Endothelial cell (in vitro differentiated cells): ENCODE results near the gene INKA1. TPM values are rescaled to one million over a fixed set of nuclear protein-coding genes. Genes with fewer than 3 reads are reported as not detected.
"Not testable (repeated sequence)": the region's sequence is repeated elsewhere in the genome, so short reads cannot be mapped to it uniquely, and the experiment has no call there.

Experiments used
- DNase-seq: peaks from one replicate; pipeline ENCODE4 v3.0.0; 2021; ENCODE audit warnings: low spot score
- H3K27ac Mint-ChIP-seq: one replicate; pipeline ENCODE4 v1.8.0; 2021; ENCODE audit warnings: mixed read lengths, inconsistent platforms; ENCODE audit not compliant: unreplicated experiment
- H3K27me3 Mint-ChIP-seq: one replicate; pipeline ENCODE4 v1.8.0; 2021; ENCODE audit warnings: mild to moderate bottlenecking, moderate library complexity, mixed read lengths, inconsistent platforms; ENCODE audit not compliant: unreplicated experiment
- H3K36me3 Mint-ChIP-seq: one replicate; pipeline ENCODE4 v1.8.0; 2021; ENCODE audit warnings: mild to moderate bottlenecking, low read depth, mixed read lengths, inconsistent platforms; ENCODE audit not compliant: unreplicated experiment
- H3K4me1 Mint-ChIP-seq: one replicate; pipeline ENCODE4 v1.8.0; 2021; ENCODE audit warnings: mild to moderate bottlenecking, mixed read lengths, inconsistent platforms; ENCODE audit not compliant: unreplicated experiment
- H3K4me3 Mint-ChIP-seq: one replicate; pipeline ENCODE4 v1.8.0; 2021; ENCODE audit warnings: mild to moderate bottlenecking, mixed read lengths, inconsistent platforms; ENCODE audit not compliant: unreplicated experiment
- H3K9me3 Mint-ChIP-seq: one replicate; pipeline ENCODE4 v1.8.0; 2021; ENCODE audit warnings: mixed read lengths, inconsistent platforms; ENCODE audit not compliant: unreplicated experiment
- CTCF ChIP-seq: fragments of 200-600 bp; sonication (generic); IDR thresholded peaks from one replicate; pipeline ENCODE4 v1.5.0; 2021; ENCODE audit warnings: antibody characterized with exemption; ENCODE audit not compliant: unreplicated experiment
- total RNA-seq: library from RNA; stranded (reverse); fragmentation: NEBNext Ultra II Directional; extraction: Animal tissue kit (Norgen Biotek cat#: 25700); gene quantifications from one replicate; pipeline ENCODE4 v1.2.1, GENCODE V29; 2021; ENCODE audit not compliant: unreplicated experiment

INKA1 gene
- total RNA-seq, 1 donor from 2014 or later, result 57.6 TPM

DNA sequence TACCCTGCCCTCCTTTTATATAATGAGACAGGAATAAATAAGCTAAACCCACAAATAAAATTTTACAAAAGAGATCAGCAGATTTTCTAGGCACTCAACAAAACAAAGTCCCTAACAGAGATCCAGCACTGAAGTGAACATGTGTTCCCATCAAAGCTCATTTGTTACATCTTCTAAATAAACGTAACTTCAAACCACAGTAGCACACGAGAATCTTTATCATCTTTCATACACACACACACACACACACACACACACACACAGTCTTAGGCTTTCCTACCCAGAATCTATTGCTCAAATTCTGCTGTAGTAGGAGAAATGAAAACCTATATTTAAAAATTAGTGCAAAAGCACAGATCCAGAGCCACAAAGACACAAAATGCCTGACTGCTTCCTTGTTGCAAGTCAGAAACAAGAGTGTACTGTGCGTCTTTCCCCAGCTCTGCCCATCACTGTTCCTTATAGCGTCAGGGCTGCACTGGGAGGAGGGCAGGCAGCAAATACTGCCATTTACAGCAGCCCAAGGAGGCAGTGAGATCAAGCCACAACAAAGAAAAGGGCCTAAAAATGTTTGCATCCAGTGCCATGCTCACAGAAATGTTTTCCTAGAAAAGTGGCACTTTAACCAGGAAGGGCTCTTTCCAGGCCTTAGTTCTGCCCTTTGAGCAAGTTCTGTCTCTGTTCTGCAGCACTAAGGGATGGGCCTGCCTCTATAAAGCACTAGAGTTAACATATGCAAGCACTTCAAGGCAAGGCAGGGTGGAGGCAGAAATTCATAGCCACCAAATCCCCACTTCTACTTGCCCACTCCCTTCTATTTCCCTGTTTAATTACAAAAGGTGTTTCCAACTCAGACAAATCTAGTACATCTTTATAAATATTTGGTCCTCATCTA is 22.7 kb upstream of the INKA1 start:
- no peak overlapping the region for H3K27ac Mint-ChIP-seq
- H3K4me3 Mint-ChIP-seq, result no peak overlapping the region
- H3K9me3 Mint-ChIP-seq, result no peaks in the 10 kb centered on the region
- H3K36me3 Mint-ChIP-seq, result peaks cover 15% of the 10 kb centered on the region
- DNase-seq, result no peak
- no peaks in the 10 kb centered on the region for H3K27me3 Mint-ChIP-seq
- peaks cover 8% of the 10 kb centered on the region for H3K4me1 Mint-ChIP-seq
- TF ChIP-seq CTCF, result no peak

DNA sequence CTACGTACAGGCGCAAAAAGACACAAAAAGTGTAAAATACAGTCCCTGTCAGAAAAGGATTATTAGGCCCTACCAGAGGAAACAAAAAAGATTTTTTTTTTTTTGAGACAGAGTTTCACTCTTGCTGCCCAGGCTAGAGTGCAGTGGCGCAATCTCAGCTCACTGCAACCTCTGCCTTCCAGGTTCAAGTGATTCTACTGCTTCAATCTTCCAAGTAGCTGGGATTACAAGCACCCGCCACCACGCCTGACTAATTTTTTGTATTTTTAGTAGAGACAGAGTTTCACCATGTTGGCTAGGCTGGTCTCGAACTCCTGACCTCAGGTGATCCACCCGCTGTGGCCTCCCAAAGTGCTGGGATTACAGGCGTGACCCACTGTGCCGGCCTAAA is 22.1 kb upstream of the INKA1 start:
- H3K27ac Mint-ChIP-seq, H3K9me3 Mint-ChIP-seq, H3K4me3 Mint-ChIP-seq, DNase-seq, H3K27me3 Mint-ChIP-seq: not testable (repeated sequence)
- Mint-ChIP-seq H3K36me3 (peaks cover 18% of the 10 kb centered on the region), H3K4me1 (peaks cover 11% of the 10 kb centered on the region)

GRCh38 chr3:49781415-49782199 is 21.5 kb upstream of the INKA1 start:
- no peak for TF ChIP-seq CTCF
- DNase-seq, result no peak
- Mint-ChIP-seq H3K4me1 (peaks cover 11% of the 10 kb centered on the region), H3K36me3 (peaks cover 18% of the 10 kb centered on the region), H3K27me3 (no peaks in the 10 kb centered on the region), H3K9me3 (no peaks in the 10 kb centered on the region), H3K27ac (no peak overlapping the region), H3K4me3 (peak overlapping the region; percentile 51)

- not testable (repeated sequence) for H3K9me3 Mint-ChIP-seq, H3K27ac Mint-ChIP-seq, H3K27me3 Mint-ChIP-seq, H3K4me3 Mint-ChIP-seq, DNase-seq
- H3K36me3 Mint-ChIP-seq, result peaks cover 14% of the 10 kb centered on the region
- peaks cover 15% of the 10 kb centered on the region for H3K4me1 Mint-ChIP-seq
These were observed 20.8 kb upstream of the INKA1 start for GRCh38 chr3:49782277-49782676.

GRCh38 chr3:49785565-49786356 is 17.3 kb upstream of the INKA1 start:
- H3K4me1 Mint-ChIP-seq, result peaks cover 38% of the 10 kb centered on the region
- H3K27ac Mint-ChIP-seq, result peak overlapping the region; percentile 84
- TF ChIP-seq CTCF, result no peak
- peak overlapping the region; percentile 89 for H3K4me3 Mint-ChIP-seq
- H3K36me3 Mint-ChIP-seq, result peaks cover 8% of the 10 kb centered on the region
- DNase-seq, result peak; percentile 43
- no peaks in the 10 kb centered on the region for H3K9me3 Mint-ChIP-seq
- H3K27me3 Mint-ChIP-seq, result peaks cover 2% of the 10 kb centered on the region
